GM04504 (cell line): ENCODE results near the gene EMP1.

ENCODE experiments used
- DNase-seq: peaks from one replicate; pipeline ENCODE4 v3.0.0-alpha.2; 2012; ENCODE audit warnings: low read depth

EMP1 gene

DNA sequence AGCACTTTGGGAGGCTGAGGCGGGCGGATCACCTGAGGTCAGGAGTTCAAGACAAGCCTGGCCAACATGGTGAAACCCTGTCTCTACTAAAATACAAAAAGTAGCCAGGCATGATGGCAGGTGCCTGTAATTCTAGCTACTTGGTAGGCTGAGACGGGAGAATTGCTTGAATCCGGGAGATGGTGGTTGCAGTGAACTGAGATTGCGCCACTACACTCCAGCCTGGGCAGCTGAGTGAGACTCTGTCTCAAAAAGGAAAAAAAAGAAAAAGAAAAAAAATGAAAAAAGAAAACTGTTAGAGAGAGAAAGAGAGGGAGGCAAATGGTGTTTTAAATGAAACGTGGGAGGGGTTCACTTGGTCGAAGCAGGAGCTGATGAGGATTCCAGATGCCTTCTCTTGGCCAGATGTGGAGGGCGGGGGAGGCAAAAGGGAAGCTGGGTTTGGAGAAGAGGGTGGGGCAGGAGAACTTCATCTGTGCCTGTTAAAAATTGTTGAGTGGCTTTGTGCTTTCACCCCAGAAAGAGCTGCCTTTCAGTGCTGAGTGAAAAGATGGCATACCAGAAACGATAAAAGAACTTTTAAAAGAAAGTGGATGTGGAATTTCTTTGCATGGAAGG is 1.1 kb downstream of the EMP1 start:
- no peak for DNase-seq

DNA sequence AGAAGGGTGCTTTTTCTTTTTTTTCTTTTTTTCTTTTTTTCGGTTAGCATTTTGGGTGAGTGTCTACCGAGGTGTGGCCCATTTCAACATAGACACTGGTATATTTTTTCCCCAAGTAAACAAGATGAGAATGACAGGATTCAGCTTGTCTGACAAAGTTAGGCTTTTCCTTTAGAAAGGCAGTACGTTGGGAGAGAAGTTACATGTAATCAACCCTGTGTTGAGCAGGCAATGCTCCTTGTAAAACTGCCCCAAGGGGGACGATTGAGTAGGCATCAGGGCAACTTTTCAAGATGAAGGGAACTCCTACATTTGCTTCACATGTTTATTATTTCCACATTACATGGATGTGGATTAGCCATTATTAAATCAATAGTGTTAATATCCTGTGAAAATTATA is 1.7 kb downstream of the EMP1 start:
- no peak for DNase-seq

DNA sequence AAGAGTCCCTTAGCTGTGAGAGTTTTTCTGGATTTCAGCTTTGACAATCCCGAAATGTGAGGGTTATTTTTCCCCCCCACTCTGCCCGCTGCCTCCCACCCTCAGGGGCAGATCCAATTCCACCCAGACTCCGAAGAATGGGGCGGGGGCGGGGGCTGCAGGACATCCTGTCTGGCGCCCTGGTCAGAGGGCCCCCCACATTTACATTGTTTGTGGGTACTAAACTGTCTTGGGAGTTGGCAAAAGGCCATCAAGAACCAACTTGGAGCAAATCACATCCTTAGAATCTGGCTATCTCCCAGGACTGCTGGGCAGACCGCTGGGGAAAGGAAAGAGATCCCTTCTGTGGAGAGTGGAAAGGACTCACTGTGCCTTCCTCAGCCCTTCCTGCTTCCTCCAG is 2.4 kb downstream of the EMP1 start:
- DNase-seq: no peak

DNA sequence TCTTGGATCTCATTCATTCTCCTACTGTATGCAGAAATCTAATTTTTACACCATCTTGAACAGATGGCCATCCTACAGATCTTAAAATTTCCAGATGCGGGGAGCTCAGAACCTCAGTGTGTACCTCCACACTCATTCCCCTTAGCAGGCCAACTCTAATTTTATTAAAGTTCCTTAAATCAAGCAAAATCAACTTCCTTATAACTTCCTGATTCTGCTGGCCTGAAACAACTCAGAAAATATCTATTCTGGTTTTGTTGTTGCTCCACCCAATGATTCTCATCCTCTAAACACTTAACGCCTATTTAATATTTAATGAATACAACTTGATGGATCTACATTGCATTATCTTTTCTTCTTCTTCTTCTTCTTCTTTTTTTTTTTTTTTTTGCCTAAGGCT is 3.1 kb downstream of the EMP1 start:
- no peak for DNase-seq

DNA sequence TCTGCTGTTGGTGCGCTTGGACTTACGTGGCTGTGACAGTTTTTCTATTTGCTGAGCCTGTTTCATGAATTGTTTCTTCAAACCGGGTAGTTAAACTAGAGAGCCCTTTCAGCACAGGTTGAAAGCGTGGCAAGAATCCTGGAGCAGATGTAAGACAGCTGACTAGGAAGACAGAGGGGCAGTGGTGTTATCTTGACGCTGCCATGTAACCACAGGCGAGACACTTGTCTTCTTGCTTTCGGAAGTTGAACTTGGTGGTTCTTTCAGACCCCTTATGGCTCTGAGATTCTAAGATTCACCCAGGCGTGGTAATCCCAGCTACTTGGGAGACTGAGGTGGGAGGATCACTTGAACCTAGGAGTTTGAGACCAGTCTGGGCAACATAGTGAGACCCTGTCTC is 4.3 kb downstream of the EMP1 start:
- no peak for DNase-seq

DNA sequence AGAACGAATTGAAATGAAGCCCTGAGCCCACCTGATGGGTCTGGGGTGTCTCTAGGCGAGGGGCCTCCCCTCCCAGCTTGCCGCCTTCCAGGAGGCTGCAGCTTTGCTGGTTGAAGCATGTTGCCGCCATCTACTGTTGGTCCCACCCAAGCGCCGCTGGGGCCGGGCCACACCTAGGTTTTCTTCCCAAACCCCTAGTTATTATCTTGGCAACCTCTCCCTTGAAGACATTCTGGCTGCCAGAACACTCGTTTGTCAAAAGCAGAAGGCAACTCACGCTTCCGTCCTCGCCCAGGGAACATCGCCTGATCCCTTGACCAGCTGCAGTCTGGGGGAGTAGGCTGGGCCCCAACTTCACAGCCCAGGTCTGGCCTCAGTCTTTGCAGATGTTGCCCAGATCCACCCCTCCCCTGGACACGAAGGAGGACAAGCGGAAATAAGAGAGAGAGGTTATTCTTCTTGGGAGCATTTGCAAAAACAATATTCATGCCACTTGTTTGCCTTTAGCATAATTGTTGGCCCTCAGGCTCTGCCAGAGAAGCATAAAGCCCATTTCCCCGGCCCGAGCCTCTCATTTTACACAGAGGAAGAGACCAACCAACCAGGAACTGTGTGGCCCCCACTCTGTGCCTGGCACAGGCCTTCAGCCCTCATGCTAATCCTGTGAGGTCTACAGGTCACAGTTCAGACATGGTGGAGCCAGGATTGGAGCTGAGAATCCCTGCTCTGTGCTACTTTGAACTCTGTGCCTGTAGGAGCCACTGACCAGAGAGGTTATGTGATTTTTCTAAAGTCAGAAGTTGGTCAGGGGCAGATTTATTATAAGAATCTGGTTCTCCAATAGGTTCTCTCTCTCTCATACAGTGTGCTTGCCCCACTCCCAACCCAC is 6.8 kb downstream of the EMP1 start:
- DNase-seq: peak; percentile 61

GRCh38 chr12:13204428-13204827 is 7.9 kb downstream of the EMP1 start:
- no peak for DNase-seq

- DNase-seq: peak; percentile 97
These were observed 9.5 kb downstream of the EMP1 start for GRCh38 chr12:13205809-13206559.

DNA sequence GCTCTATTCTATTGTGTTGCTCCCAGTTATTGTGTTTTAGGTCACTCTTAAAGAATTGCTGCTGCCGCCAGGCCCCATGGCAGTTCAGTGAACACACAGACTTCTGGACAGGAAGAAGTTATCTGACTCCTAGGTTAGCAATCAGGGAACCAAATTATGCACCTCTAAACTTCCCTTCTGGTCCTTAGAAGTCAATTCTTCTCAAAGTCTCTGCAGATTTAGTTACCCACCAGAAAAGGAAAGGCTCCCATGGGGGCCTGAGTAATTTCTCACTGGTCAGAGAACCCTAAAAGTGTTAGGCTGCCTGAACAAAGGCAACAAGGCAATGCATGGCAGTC is 10.0 kb downstream of the EMP1 start:
- no peak for DNase-seq

DNA sequence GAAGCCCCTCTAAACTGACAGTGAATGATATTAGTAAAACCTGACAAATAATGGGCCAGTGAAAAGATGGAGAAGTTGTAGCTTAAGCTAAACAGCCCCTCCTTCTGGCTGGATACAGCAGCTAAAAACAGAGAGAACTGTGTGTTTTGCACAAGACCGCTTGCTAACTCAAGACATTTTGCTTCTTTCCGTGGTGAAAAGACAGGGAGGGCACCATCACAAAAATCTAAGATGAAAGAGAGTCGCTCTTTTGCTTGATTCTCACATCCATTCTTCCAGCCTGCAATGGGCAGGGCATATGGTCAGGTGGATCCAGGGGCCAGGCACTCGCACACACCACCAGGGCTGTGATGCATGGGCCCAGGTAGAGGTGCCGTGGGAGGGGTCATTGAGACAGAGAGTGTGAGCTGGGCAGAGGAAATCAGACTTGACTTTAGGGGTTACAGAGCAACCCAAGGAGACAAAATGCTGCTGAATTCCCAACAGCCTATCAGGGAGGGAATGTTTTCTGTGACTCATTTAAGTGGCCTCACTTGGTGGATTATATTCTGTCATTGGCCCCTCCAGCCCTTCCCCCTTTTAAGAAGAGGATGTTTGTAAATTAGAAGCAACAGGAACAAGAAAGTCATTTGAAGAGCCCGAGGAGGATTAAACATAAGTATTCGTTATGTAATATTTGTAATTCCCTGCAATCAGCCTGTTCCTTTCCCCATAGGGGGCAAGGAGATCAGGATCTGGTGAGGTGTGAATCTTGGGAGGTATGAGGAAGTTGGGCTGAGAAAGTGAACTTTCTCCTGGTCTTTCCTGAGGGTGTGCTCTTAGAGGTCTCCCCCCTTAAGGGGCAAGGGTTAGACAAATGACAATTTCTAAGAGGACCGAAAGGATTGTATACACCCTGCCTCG is 12.3 kb downstream of the EMP1 start:
- DNase-seq: no peak

GRCh38 chr12:13209436-13210235 is 13.1 kb downstream of the EMP1 start:
- DNase-seq: no peak

GRCh38 chr12:13210236-13211190 is 14.0 kb downstream of the EMP1 start:
- DNase-seq: no peak

GRCh38 chr12:13211191-13211858 is 14.8 kb downstream of the EMP1 start:
- no peak for DNase-seq

GRCh38 chr12:13211859-13212664 is 15.5 kb downstream of the EMP1 start:
- DNase-seq: no peak

DNA sequence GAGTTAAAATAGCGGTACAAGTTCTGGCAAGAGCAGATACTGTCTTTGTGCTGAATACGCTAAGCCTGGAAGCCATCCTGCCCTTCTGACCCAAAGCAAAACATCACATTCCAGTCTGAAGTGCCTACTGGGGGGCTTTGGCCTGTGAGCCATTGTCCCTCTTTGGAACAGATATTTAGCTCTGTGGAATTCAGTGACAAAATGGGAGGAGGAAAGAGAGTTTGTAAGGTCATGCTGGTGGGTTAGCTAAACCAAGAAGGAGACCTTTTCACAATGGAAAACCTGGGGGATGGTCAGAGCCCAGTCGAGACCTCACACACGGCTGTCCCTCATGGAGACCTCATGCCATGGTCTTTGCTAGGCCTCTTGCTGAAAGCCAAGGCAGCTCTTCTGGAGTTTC is 18.5 kb downstream of the EMP1 start:
- no peak for DNase-seq

DNA sequence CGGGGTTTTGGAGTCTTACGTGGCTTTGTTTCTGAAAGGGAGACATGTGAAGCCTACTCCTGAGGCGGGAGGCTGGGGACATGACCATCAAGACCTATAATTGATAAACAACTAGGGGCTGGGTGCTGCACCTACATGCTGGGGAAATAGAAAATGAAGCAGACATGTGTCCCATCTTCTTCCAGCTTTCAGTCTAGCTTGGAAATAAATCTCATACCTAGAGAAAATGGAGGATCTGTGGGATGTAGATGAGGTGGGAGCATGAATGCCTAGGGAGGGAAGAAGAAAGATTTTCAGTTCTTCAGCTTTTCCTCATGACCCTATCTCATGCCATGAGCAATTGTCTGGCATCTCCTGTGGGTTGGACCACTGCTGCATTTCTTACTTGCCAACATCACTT is 22.1 kb downstream of the EMP1 start:
- no peak for DNase-seq

DNA sequence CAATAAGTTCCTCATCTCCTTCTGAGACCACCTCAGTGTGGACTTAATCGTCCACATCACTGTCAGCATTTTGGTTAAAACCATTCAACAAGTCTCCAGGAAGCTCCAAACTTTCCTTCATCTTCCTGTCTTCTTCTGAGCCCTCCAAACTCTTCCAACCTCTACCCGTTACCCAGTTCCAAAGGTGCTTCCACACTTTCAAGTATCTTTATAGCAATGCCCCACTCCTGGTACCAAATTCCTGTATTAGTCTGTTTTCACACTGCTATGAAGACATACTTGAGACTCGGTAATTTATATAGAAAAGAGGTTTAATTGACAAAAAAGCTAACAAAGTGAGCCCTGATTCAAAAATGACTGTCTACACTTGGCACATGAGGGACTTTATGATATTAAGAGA is 22.8 kb downstream of the EMP1 start:
- no peak for DNase-seq

DNA sequence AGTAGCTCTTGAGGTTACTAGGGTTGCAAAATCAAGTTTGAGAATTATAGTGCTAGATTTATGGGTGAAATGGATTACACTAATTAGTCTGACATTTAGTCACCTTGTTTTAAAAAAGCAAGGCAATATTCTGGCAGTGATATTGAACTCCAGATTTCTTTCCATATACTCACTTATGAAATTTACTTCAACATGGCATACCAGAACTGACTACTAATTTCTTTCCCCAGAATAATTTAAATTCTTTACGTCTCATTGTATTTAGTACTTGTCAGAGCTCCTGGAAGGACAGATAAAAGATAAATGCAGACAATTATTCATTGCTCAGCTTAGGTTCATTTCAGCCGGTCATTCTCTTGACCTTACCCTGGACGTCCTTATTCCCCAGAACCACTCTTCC is 24.3 kb downstream of the EMP1 start:
- no peak for DNase-seq

GRCh38 chr12:13222076-13222475 is 25.6 kb downstream of the EMP1 start:
- DNase-seq: no peak
